GM12878 (cell line): Measurements from ENCODE around the gene CLASP2. TPM values are rescaled to one million over a fixed set of nuclear protein-coding genes. Genes with fewer than 3 reads are reported as not detected.

ENCODE experiments used
- ATAC-seq: fragments of 200-7000 bp; cut with Tn5 transposase; 3 replicates; pipeline ENCODE4 v1.9.1; 2020; ENCODE audit warnings: mild to moderate bottlenecking, moderate library complexity
- BruUV-seq: library from RNA; stranded (reverse); fragments of 400-500 nt; replicated peaks from 2 replicates; lab custom pipeline; 2021; lab: Mats Ljungman, UMichigan
- CTCF ChIA-PET: fragments of 300-600 bp; sonication (Branson Sonifier 250); formaldehyde crosslinking; extraction: SDS; loops from one replicate; lab custom pipeline; 2021; ENCODE audit warnings: inconsistent platforms; lab: Yijun Ruan, JAX
- POLR2A ChIA-PET: fragments of 350-600 bp; formaldehyde crosslinking; extraction: SDS; loops from one replicate; lab custom pipeline; 2021; ENCODE audit warnings: inconsistent platforms; lab: Charles Lee
- RAD21 ChIA-PET: fragments of 300-600 bp; sonication (Branson Sonifier 250); formaldehyde crosslinking; loops from one replicate; lab custom pipeline; 2023; ENCODE audit warnings: antibody characterized with exemption; ENCODE audit not compliant: unreplicated experiment; lab: Charles Lee
- SMC1A ChIA-PET: fragments of 300-600 bp; sonication (Branson Sonifier 250); formaldehyde crosslinking; loops from one replicate; lab custom pipeline; 2023; ENCODE audit not compliant: unreplicated experiment, uncharacterized antibody; lab: Charles Lee
- DNase-seq: peaks from one replicate; pipeline ENCODE4 v3.0.0-alpha.2; 2011; ENCODE audit warnings: low read depth, low spot score
- FAIRE-seq: peaks from 3 replicates; lab custom pipeline; 2011; peaks lifted over from hg19 to GRCh38; lab: Jason Lieb, UNC
- H2AFZ ChIP-seq: 2 replicates; pipeline ENCODE4 v1.6.0; 2011; ENCODE audit warnings: low read depth, low read length, control low read depth; ENCODE audit not compliant: control insufficient read depth
- H3K27ac ChIP-seq: 2 replicates; pipeline ENCODE4 v1.5.1; 2011; ENCODE audit warnings: control low read depth; ENCODE audit not compliant: control insufficient read depth, insufficient read depth
- H3K27me3 ChIP-seq, 2 experiments: replicated peaks in 1 of 2; 2 replicates each; pipeline versions ENCODE4 v1.6.0 to v1.6.1; 2011; ENCODE audit warnings: low read length in 1 of 2; ENCODE audit not compliant: control insufficient read depth in 2 of 2, insufficient read depth in 2 of 2
- H3K36me3 ChIP-seq, 2 experiments: 2 replicates each; pipeline ENCODE4 v1.5.1; 2011; ENCODE audit warnings: low read length in 1 of 2; ENCODE audit not compliant: control insufficient read depth in 2 of 2, insufficient read depth in 2 of 2
- H3K4me1 ChIP-seq: 2 replicates; pipeline ENCODE4 v1.6.1; 2011; ENCODE audit warnings: mild to moderate bottlenecking, low read length, moderate library complexity, mixed read lengths; ENCODE audit not compliant: control insufficient read depth, insufficient read depth
- H3K4me2 ChIP-seq: 2 replicates; pipeline ENCODE4 v1.6.0; 2011; ENCODE audit warnings: control low read depth; ENCODE audit not compliant: control insufficient read depth, insufficient read depth
- H3K4me3 ChIP-seq: fragments of 200-600 bp; sonication (generic); 2 replicates; pipeline ENCODE4 v1.5.1; 2016
- H3K79me2 ChIP-seq: 2 replicates; pipeline ENCODE4 v1.6.0; 2011; ENCODE audit warnings: low read length; ENCODE audit not compliant: control insufficient read depth, insufficient read depth
- H3K9ac ChIP-seq: 2 replicates; pipeline ENCODE4 v1.8.0; 2011; ENCODE audit warnings: low read length, control low read depth, mixed read lengths; ENCODE audit not compliant: control insufficient read depth, insufficient read depth
- H3K9me3 ChIP-seq: replicated peaks from 3 replicates; pipeline ENCODE4 v1.5.1; 2011; ENCODE audit warnings: mild to moderate bottlenecking, low read length; ENCODE audit not compliant: control insufficient read depth, insufficient read depth
- H4K20me1 ChIP-seq: 2 replicates; pipeline ENCODE4 v1.6.0; 2011; ENCODE audit not compliant: control insufficient read depth, insufficient read depth
- GATAD2B ChIP-seq: fragments of 450-650 bp; conservative IDR thresholded peaks from 2 replicates; pipeline ENCODE4 v1.6.1; 2017; ENCODE audit warnings: low read depth, mild to moderate bottlenecking, moderate library complexity
- HDGF ChIP-seq: fragments of 450-650 bp; IDR thresholded peaks from 2 replicates; pipeline ENCODE4 v1.6.1; 2016; ENCODE audit warnings: antibody characterized with exemption
- KAT2A ChIP-seq: conservative IDR thresholded peaks from 2 replicates; pipeline ENCODE4 v1.6.1; 2011; ENCODE audit warnings: low read depth, low read length; ENCODE audit not compliant: control insufficient read depth
- NFIC ChIP-seq: IDR thresholded peaks from 2 replicates; pipeline ENCODE4 v1.6.1; 2012; ENCODE audit warnings: low read depth, mild to moderate bottlenecking, inconsistent platforms, low read length, moderate library complexity
- PAX8 ChIP-seq: fragments of 450-650 bp; IDR thresholded peaks from 2 replicates; pipeline ENCODE4 v1.6.1; 2017; ENCODE audit warnings: mild to moderate bottlenecking, moderate library complexity
- RFX5 ChIP-seq: IDR thresholded peaks from 2 replicates; pipeline ENCODE4 v1.6.1; 2011; ENCODE audit warnings: low read depth, low read length, improper control_type of control experiment
- SKIL ChIP-seq: fragments of 450-650 bp; IDR thresholded peaks from 2 replicates; pipeline ENCODE4 v1.6.1; 2017; ENCODE audit warnings: mild to moderate bottlenecking, low read depth, inconsistent platforms; ENCODE audit not compliant: poor library complexity, severe bottlenecking
- SUZ12 ChIP-seq: fragments of 200-600 bp; sonication (generic); IDR thresholded peaks from one replicate; pipeline ENCODE4 v1.6.1; 2018; ENCODE audit warnings: antibody characterized with exemption, mild to moderate bottlenecking; ENCODE audit not compliant: unreplicated experiment
- ZNF207 ChIP-seq: fragments of 450-650 bp; IDR thresholded peaks from 2 replicates; pipeline ENCODE4 v1.6.1; 2014; ENCODE audit warnings: antibody characterized with exemption, mild to moderate bottlenecking, borderline replicate concordance
- WGBS: methylation state at CpG from one replicate; pipeline ENCODE4 v1.1.6; 2016; ENCODE audit warnings: low lambda C conversion rate; ENCODE audit not compliant: insufficient replicate concordance, insufficient coverage; ENCODE audit errors: missing lambda C conversion rate; 5-methylcytosine and 5-hydroxymethylcytosine counted together
- in situ Hi-C: fragments of 300-500 bp; cut with MboI; formaldehyde crosslinking; loops from 9 replicates; pipeline ENCODE4 v1.14.3; 2018; ENCODE audit warnings: mixed read lengths
- intact Hi-C: fragments of 100-400 bp; cut with micrococcal nuclease; formaldehyde crosslinking; loops from one replicate; pipeline ENCODE4 v1.14.2; 2022; ENCODE audit not compliant: unreplicated experiment
- polyA plus RNA-seq, 11 experiments: library from polyadenylated mRNA; depleted of rRNA in 4 of 11; unstranded in 6 of 11; stranded (reverse) in 5 of 11; fragments of >200 nt; fragmentation: Nextera tagmentation in 4 of 11; fragmentation: Illumina TruSeq in 1 of 11; extraction: Ambion mirVana in 4 of 11; extraction: Trizol in 1 of 11; gene quantifications; 1 replicate in 1 of 11; 2 replicates in 10 of 11; pipeline versions ENCODE4 v1.2.1 to v1.2.3, GENCODE V29; 2011 to 2016; ENCODE audit warnings: inconsistent platforms in 2 of 11, missing spikeins in 2 of 11, low read depth in 1 of 11
- total RNA-seq, 4 experiments: library from RNA; depleted of rRNA in 3 of 4; stranded (reverse); fragments of >200 nt in 3 of 4; fragmentation: Illumina TruSeq in 1 of 4; extraction: Trizol in 1 of 4; gene quantifications; 2 replicates each; pipeline versions ENCODE4 v1.2.1 to v1.2.3, GENCODE V29; 2013 to 2021
- TF ChIP-seq, protein P1 (sequence below): fragments of 450-650 bp; conservative IDR thresholded peaks from 2 replicates; pipeline ENCODE4 v1.6.1; 2017; ENCODE audit warnings: mild to moderate bottlenecking, moderate library complexity
- TF ChIP-seq, protein P2 (sequence below): IDR thresholded peaks from 2 replicates; pipeline ENCODE4 v1.6.1; 2011; ENCODE audit warnings: low read depth, mild to moderate bottlenecking, low read length, moderate library complexity, borderline replicate concordance; ENCODE audit errors: extremely low read depth
- TF ChIP-seq, protein P3 (sequence below): fragments of 450-650 bp; IDR thresholded peaks from 2 replicates; pipeline ENCODE4 v1.6.1; 2017; ENCODE audit warnings: mild to moderate bottlenecking, moderate library complexity

Gene CLASP2
- total and polyA plus RNA-seq, 10 of the 15 experiments (the other 5 are each of a cell fraction or from before 2014, with no cell fraction given), result 4.0 to 38.3 (median 26.8) TPM

- CTCF ChIA-PET, result interaction anchor here (0.7 kb wide), 1 partner anchor 182 kb away, joined by 3 read pairs; no protein-coding TSS in a partner anchor
- Histone ChIP-seq H2AFZ (no peak overlapping the region), H3K36me3 (no peaks in the 10 kb centered on the region; a peak in 1 of 4 replicates), H3K9me3 (peaks cover 4% of the 10 kb centered on the region; the same call in 1 of the 3 replicates), H4K20me1 (no peaks in the 10 kb centered on the region), H3K27me3 (no peaks in the 10 kb centered on the region), H3K4me2 (no peak overlapping the region), H3K27ac (no peak overlapping the region), H3K9ac (no peak overlapping the region), H3K4me3 (no peak overlapping the region), H3K79me2 (no peaks in the 10 kb centered on the region), H3K4me1 (no peaks in the 10 kb centered on the region)
- no peak for DNase-seq
- WGBS, result 98% methylated on average over 3 of the region's 3 CpGs
- FAIRE-seq, result no peak
- intact Hi-C loops (no loop called here), in situ Hi-C loops (no loop called here)
- no peak for TF ChIP-seq SUZ12
- TF ChIP-seq KAT2A, result no peak
- TF ChIP-seq RFX5, result no peak
- TF ChIP-seq HDGF, result no peak
- TF ChIP-seq PAX8, result no peak
- TF ChIP-seq, protein P1, sequence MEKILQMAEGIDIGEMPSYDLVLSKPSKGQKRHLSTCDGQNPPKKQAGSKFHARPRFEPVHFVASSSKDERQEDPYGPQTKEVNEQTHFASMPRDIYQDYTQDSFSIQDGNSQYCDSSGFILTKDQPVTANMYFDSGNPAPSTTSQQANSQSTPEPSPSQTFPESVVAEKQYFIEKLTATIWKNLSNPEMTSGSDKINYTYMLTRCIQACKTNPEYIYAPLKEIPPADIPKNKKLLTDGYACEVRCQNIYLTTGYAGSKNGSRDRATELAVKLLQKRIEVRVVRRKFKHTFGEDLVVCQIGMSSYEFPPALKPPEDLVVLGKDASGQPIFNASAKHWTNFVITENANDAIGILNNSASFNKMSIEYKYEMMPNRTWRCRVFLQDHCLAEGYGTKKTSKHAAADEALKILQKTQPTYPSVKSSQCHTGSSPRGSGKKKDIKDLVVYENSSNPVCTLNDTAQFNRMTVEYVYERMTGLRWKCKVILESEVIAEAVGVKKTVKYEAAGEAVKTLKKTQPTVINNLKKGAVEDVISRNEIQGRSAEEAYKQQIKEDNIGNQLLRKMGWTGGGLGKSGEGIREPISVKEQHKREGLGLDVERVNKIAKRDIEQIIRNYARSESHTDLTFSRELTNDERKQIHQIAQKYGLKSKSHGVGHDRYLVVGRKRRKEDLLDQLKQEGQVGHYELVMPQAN, result no peak
- TF ChIP-seq SKIL, result no peak
- no peak for TF ChIP-seq NFIC
- TF ChIP-seq, protein P2, sequence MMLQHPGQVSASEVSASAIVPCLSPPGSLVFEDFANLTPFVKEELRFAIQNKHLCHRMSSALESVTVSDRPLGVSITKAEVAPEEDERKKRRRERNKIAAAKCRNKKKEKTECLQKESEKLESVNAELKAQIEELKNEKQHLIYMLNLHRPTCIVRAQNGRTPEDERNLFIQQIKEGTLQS, result no peak
- TF ChIP-seq, protein P3, sequence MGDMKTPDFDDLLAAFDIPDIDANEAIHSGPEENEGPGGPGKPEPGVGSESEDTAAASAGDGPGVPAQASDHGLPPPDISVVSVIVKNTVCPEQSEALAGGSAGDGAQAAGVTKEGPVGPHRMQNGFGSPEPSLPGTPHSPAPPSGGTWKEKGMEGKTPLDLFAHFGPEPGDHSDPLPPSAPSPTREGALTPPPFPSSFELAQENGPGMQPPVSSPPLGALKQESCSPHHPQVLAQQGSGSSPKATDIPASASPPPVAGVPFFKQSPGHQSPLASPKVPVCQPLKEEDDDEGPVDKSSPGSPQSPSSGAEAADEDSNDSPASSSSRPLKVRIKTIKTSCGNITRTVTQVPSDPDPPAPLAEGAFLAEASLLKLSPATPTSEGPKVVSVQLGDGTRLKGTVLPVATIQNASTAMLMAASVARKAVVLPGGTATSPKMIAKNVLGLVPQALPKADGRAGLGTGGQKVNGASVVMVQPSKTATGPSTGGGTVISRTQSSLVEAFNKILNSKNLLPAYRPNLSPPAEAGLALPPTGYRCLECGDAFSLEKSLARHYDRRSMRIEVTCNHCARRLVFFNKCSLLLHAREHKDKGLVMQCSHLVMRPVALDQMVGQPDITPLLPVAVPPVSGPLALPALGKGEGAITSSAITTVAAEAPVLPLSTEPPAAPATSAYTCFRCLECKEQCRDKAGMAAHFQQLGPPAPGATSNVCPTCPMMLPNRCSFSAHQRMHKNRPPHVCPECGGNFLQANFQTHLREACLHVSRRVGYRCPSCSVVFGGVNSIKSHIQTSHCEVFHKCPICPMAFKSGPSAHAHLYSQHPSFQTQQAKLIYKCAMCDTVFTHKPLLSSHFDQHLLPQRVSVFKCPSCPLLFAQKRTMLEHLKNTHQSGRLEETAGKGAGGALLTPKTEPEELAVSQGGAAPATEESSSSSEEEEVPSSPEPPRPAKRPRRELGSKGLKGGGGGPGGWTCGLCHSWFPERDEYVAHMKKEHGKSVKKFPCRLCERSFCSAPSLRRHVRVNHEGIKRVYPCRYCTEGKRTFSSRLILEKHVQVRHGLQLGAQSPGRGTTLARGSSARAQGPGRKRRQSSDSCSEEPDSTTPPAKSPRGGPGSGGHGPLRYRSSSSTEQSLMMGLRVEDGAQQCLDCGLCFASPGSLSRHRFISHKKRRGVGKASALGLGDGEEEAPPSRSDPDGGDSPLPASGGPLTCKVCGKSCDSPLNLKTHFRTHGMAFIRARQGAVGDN, result no peak
- TF ChIP-seq GATAD2B, result no peak
- TF ChIP-seq ZNF207, result no peak
- POLR2A ChIA-PET, result no interaction called here
- SMC1A ChIA-PET, result no interaction called here
- RAD21 ChIA-PET, result no interaction called here
- no TSS peak for BruUV-seq
- ATAC-seq, result no peak
Observed at GRCh38 chr3:33523093-33523667, 194.9 kb downstream of the CLASP2 start.
